Mononuclear cell (primary cell): ENCODE data around the gene KLHL22. TPM values are rescaled to one million over a fixed set of nuclear protein-coding genes. Genes with fewer than 3 reads are reported as not detected.
"Not testable (repeated sequence)": the region's sequence is repeated elsewhere in the genome, so short reads cannot be mapped to it uniquely, and the experiment has no call there.

Experiments
- H3K27me3 ChIP-seq: 2 replicates; pipeline ENCODE4 v1.6.0; 2011; ENCODE audit warnings: low read length, control low read depth; ENCODE audit not compliant: insufficient read depth
- H3K4me1 ChIP-seq: 2 replicates; pipeline ENCODE4 v1.5.1; 2011; ENCODE audit warnings: mild to moderate bottlenecking, low read length, control low read depth; ENCODE audit not compliant: insufficient read depth
- H3K4me3 ChIP-seq: 2 replicates; pipeline ENCODE4 v1.5.1; 2011; ENCODE audit warnings: mild to moderate bottlenecking, low read length, moderate library complexity
- H3K9me3 ChIP-seq: 2 replicates; pipeline ENCODE4 v1.5.1; 2011; ENCODE audit warnings: low read depth, mild to moderate bottlenecking, control low read depth, low read length
- total RNA-seq: library from RNA; depleted of rRNA; stranded (reverse); fragments of >200 nt; gene quantifications from one replicate; pipeline ENCODE4 v1.2.3, GENCODE V29; 2012

KLHL22 gene
- total RNA-seq, 1 donor = 23.6 TPM

- Histone ChIP-seq H3K9me3 (no peaks in the 10 kb centered on the region), H3K27me3 (no peaks in the 10 kb centered on the region), H3K4me3 (no peak overlapping the region), H3K4me1 (no peaks in the 10 kb centered on the region)
Measured at GRCh38 chr22:20472629-20473442, 22.8 kb downstream of the KLHL22 start.

- Histone ChIP-seq H3K9me3 (no peaks in the 10 kb centered on the region), H3K4me1 (peaks cover 8% of the 10 kb centered on the region), H3K27me3 (no peaks in the 10 kb centered on the region), H3K4me3 (no peak overlapping the region)
Measured at GRCh38 chr22:20471126-20471833, 24.3 kb downstream of the KLHL22 start.

- peaks cover 15% of the 10 kb centered on the region for H3K4me1 ChIP-seq
- not testable (repeated sequence) for H3K27me3 ChIP-seq, H3K9me3 ChIP-seq, H3K4me3 ChIP-seq
Measured at GRCh38 chr22:20470525-20470924, 25.1 kb downstream of the KLHL22 start.

- H3K4me1 ChIP-seq = peaks cover 28% of the 10 kb centered on the region
Measured at GRCh38 chr22:20469110-20469868, 26.3 kb downstream of the KLHL22 start.

GRCh38 chr22:20466659-20467379 lies 28.8 kb downstream of the KLHL22 start:
- H3K4me1 ChIP-seq = peaks cover 49% of the 10 kb centered on the region
- no peaks in the 10 kb centered on the region for H3K27me3 ChIP-seq
- H3K4me3 ChIP-seq = no peak overlapping the region
- H3K9me3 ChIP-seq = no peaks in the 10 kb centered on the region

More at GRCh38 chr22:20469110-20469868, 26.3 kb downstream of the KLHL22 start:
- no peaks in the 10 kb centered on the region for H3K9me3 ChIP-seq
- H3K27me3 ChIP-seq = no peaks in the 10 kb centered on the region
- H3K4me3 ChIP-seq = no peak overlapping the region

GRCh38 chr22:20465759-20466077 lies 29.9 kb downstream of the KLHL22 start:
- Histone ChIP-seq H3K4me3 (no peak overlapping the region), H3K4me1 (peaks cover 49% of the 10 kb centered on the region), H3K9me3 (no peaks in the 10 kb centered on the region)

GRCh38 chr22:20464912-20465758 lies 30.5 kb downstream of the KLHL22 start:
- no peaks in the 10 kb centered on the region for H3K27me3 ChIP-seq
- H3K4me1 ChIP-seq = peaks cover 49% of the 10 kb centered on the region
- no peaks in the 10 kb centered on the region for H3K9me3 ChIP-seq
- H3K4me3 ChIP-seq = no peak overlapping the region

More at GRCh38 chr22:20465759-20466077, 29.9 kb downstream of the KLHL22 start:
- H3K27me3 ChIP-seq = no peaks in the 10 kb centered on the region

- Histone ChIP-seq H3K9me3 (no peaks in the 10 kb centered on the region), H3K27me3 (no peaks in the 10 kb centered on the region), H3K4me3 (no peak overlapping the region), H3K4me1 (peaks cover 49% of the 10 kb centered on the region)
Measured at GRCh38 chr22:20464096-20464614, 31.4 kb downstream of the KLHL22 start.

GRCh38 chr22:20463324-20464095 lies 32.1 kb downstream of the KLHL22 start:
- Histone ChIP-seq H3K4me3 (no peak overlapping the region), H3K4me1 (peaks cover 49% of the 10 kb centered on the region), H3K27me3 (no peaks in the 10 kb centered on the region), H3K9me3 (no peaks in the 10 kb centered on the region)

GRCh38 chr22:20459862-20460261 lies 35.7 kb downstream of the KLHL22 start:
- Histone ChIP-seq H3K9me3 (no peaks in the 10 kb centered on the region), H3K27me3 (no peaks in the 10 kb centered on the region), H3K4me3 (no peak overlapping the region), H3K4me1 (peaks cover 43% of the 10 kb centered on the region)

DNA sequence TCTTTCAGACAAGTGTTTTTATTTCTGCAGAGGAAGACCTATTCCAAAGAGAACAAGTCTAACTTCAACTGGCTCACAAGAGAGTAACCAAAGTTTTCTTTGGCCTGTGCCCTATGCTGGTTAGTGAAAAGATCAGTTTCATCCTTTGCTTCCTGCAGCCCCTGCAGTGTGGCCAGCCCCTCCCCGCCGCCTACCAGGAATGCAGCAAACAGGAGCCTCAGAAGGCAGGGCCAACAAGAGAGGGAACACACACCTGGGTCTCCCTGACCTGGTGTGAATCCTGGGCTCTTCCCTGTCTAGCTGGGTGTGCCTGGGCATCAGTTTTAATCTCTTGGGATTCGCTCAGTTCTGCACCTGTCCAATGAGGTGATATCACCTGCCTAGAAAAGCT lies 36.4 kb downstream of the KLHL22 start:
- H3K27me3 ChIP-seq = no peaks in the 10 kb centered on the region
- H3K4me1 ChIP-seq = peaks cover 43% of the 10 kb centered on the region
- no peak overlapping the region for H3K4me3 ChIP-seq
- H3K9me3 ChIP-seq = no peaks in the 10 kb centered on the region

GRCh38 chr22:20458530-20459151 lies 37.0 kb downstream of the KLHL22 start:
- H3K4me1 ChIP-seq = peaks cover 41% of the 10 kb centered on the region
- H3K27me3 ChIP-seq = no peaks in the 10 kb centered on the region
- H3K9me3 ChIP-seq = no peaks in the 10 kb centered on the region
- no peak overlapping the region for H3K4me3 ChIP-seq
